DMS153 treated with DMSO at 0.1 percent for 48 hours (cell line): Measurements from ENCODE around the gene SLC25A44.

Source experiments
- DNase-seq: peaks from one replicate; lab custom pipeline; 2025; ENCODE audit not compliant: unreplicated experiment; lab: John Stamatoyannopoulos, UW

The SLC25A44 gene

GRCh38 chr1:156193488-156194299 lies at the start of gene SLC25A44:
SLC25A44 (plus strand) TSS chr1:156194104; CDS start chr1:156199848, 5,744 bp downstream.
- DNase-seq, result peak; percentile 99

- DNase-seq, result no peak
Measured at GRCh38 chr1:156144742-156145141, 49.2 kb upstream of the SLC25A44 start.

GRCh38 chr1:156145650-156146019 lies 48.3 kb upstream of the SLC25A44 start:
- no peak for DNase-seq

GRCh38 chr1:156146020-156146768 lies 47.7 kb upstream of the SLC25A44 start:
- DNase-seq, result peak; percentile 97

GRCh38 chr1:156146769-156147405 lies 47.0 kb upstream of the SLC25A44 start:
- no peak for DNase-seq

- no peak for DNase-seq
Measured at GRCh38 chr1:156148216-156148615, 45.7 kb upstream of the SLC25A44 start.

- no peak for DNase-seq
Measured at GRCh38 chr1:156149374-156150332, 44.3 kb upstream of the SLC25A44 start.

- DNase-seq, result no peak
Measured at GRCh38 chr1:156150333-156151011, 43.4 kb upstream of the SLC25A44 start.

GRCh38 chr1:156151093-156151688 lies 42.7 kb upstream of the SLC25A44 start:
- no peak for DNase-seq

GRCh38 chr1:156152628-156153027 lies 41.3 kb upstream of the SLC25A44 start:
- no peak for DNase-seq

GRCh38 chr1:156153362-156153761 lies 40.5 kb upstream of the SLC25A44 start, which contains the start of gene SEMA4A:
SEMA4A (plus strand) TSS chr1:156153585; CDS start chr1:156154579, 994 bp downstream.
- no peak for DNase-seq

- DNase-seq, result no peak
Measured at GRCh38 chr1:156154317-156154749, 39.6 kb upstream of the SLC25A44 start.

GRCh38 chr1:156155756-156156510 lies 38.0 kb upstream of the SLC25A44 start:
- no peak for DNase-seq

GRCh38 chr1:156157506-156157905 lies 36.4 kb upstream of the SLC25A44 start:
- DNase-seq, result no peak

- DNase-seq, result no peak
Measured at GRCh38 chr1:156157966-156158365, 35.9 kb upstream of the SLC25A44 start.

- DNase-seq, result no peak
Measured at GRCh38 chr1:156160000-156160742, 33.7 kb upstream of the SLC25A44 start.

GRCh38 chr1:156160743-156161171 lies 33.1 kb upstream of the SLC25A44 start:
- peak; percentile 52 for DNase-seq

- no peak for DNase-seq
Measured at GRCh38 chr1:156162430-156163037, 31.4 kb upstream of the SLC25A44 start.
